GM12878 (cell line): ENCODE data around the gene ENSA.

ENCODE experiments used
- ASH2L ChIP-seq: fragments of 300-600, 200-600 bp; sonication (generic); IDR thresholded peaks from 2 replicates; pipeline ENCODE4 v1.6.1; 2017; ENCODE audit warnings: low read depth, mild to moderate bottlenecking, borderline replicate concordance
- BCL3 ChIP-seq: IDR thresholded peaks from 2 replicates; pipeline ENCODE4 v1.6.1; 2011; ENCODE audit warnings: borderline replicate concordance, low read depth, mild to moderate bottlenecking, moderate library complexity, low read length; ENCODE audit not compliant: insufficient read depth, poor library complexity, severe bottlenecking
- MAX ChIP-seq: IDR thresholded peaks from 2 replicates; pipeline ENCODE4 v1.6.1; 2012; ENCODE audit warnings: low read depth, low read length, improper control_type of control experiment
- MYC ChIP-seq: IDR thresholded peaks from 2 replicates; pipeline ENCODE4 v1.6.1; 2011; ENCODE audit warnings: mild to moderate bottlenecking, low read length, moderate library complexity, inconsistent platforms; ENCODE audit not compliant: insufficient read depth, insufficient replicate concordance, insufficient read length, severe bottlenecking
- POLR2A ChIP-seq: IDR thresholded peaks from 2 replicates; pipeline ENCODE4 v1.6.1; 2011; ENCODE audit warnings: low read depth, mild to moderate bottlenecking, low read length
- RCOR1 ChIP-seq: conservative IDR thresholded peaks from 2 replicates; pipeline ENCODE4 v1.6.1; 2012; ENCODE audit warnings: low read depth, low read length, improper control_type of control experiment
- SMC3 ChIP-seq: IDR thresholded peaks from 2 replicates; pipeline ENCODE4 v1.6.1; 2011; ENCODE audit warnings: low read length, improper control_type of control experiment, borderline replicate concordance
- SRF ChIP-seq, 2 experiments: IDR thresholded peaks; 2 replicates each; pipeline ENCODE4 v1.6.1; 2011; ENCODE audit warnings: low read depth in 2 of 2, low read length in 2 of 2, mild to moderate bottlenecking in 1 of 2, moderate library complexity in 1 of 2
- TF ChIP-seq, protein P1 (sequence below): fragments of 450-650 bp; IDR thresholded peaks from 2 replicates; pipeline ENCODE4 v1.6.1; 2016; ENCODE audit warnings: mild to moderate bottlenecking, moderate library complexity, borderline replicate concordance
- TF ChIP-seq, protein P2 (sequence below), 3 experiments: IDR thresholded peaks in 2 of 3; conservative IDR thresholded peaks in 1 of 3; 2 replicates each; pipeline ENCODE4 v1.5.1; 2011; ENCODE audit warnings: low read depth in 3 of 3, low read length in 3 of 3, mild to moderate bottlenecking in 3 of 3, control low read depth in 2 of 3, moderate library complexity in 2 of 3, inconsistent platforms in 1 of 3, mixed read lengths in 1 of 3; ENCODE audit not compliant: control insufficient read depth in 2 of 3, insufficient read depth in 1 of 3; ENCODE audit errors: extremely low read depth in 1 of 3
- TF ChIP-seq, protein P3 (sequence below): IDR thresholded peaks from 2 replicates; pipeline ENCODE4 v1.6.1; 2012; ENCODE audit warnings: mild to moderate bottlenecking, low read depth, low read length

- TF ChIP-seq, protein P1, sequence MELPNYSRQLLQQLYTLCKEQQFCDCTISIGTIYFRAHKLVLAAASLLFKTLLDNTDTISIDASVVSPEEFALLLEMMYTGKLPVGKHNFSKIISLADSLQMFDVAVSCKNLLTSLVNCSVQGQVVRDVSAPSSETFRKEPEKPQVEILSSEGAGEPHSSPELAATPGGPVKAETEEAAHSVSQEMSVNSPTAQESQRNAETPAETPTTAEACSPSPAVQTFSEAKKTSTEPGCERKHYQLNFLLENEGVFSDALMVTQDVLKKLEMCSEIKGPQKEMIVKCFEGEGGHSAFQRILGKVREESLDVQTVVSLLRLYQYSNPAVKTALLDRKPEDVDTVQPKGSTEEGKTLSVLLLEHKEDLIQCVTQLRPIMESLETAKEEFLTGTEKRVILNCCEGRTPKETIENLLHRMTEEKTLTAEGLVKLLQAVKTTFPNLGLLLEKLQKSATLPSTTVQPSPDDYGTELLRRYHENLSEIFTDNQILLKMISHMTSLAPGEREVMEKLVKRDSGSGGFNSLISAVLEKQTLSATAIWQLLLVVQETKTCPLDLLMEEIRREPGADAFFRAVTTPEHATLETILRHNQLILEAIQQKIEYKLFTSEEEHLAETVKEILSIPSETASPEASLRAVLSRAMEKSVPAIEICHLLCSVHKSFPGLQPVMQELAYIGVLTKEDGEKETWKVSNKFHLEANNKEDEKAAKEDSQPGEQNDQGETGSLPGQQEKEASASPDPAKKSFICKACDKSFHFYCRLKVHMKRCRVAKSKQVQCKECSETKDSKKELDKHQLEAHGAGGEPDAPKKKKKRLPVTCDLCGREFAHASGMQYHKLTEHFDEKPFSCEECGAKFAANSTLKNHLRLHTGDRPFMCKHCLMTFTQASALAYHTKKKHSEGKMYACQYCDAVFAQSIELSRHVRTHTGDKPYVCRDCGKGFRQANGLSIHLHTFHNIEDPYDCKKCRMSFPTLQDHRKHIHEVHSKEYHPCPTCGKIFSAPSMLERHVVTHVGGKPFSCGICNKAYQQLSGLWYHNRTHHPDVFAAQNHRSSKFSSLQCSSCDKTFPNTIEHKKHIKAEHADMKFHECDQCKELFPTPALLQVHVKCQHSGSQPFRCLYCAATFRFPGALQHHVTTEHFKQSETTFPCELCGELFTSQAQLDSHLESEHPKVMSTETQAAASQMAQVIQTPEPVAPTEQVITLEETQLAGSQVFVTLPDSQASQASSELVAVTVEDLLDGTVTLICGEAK, result no peak
- TF ChIP-seq, protein P2, sequence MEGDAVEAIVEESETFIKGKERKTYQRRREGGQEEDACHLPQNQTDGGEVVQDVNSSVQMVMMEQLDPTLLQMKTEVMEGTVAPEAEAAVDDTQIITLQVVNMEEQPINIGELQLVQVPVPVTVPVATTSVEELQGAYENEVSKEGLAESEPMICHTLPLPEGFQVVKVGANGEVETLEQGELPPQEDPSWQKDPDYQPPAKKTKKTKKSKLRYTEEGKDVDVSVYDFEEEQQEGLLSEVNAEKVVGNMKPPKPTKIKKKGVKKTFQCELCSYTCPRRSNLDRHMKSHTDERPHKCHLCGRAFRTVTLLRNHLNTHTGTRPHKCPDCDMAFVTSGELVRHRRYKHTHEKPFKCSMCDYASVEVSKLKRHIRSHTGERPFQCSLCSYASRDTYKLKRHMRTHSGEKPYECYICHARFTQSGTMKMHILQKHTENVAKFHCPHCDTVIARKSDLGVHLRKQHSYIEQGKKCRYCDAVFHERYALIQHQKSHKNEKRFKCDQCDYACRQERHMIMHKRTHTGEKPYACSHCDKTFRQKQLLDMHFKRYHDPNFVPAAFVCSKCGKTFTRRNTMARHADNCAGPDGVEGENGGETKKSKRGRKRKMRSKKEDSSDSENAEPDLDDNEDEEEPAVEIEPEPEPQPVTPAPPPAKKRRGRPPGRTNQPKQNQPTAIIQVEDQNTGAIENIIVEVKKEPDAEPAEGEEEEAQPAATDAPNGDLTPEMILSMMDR (IDR thresholded peaks at IDR 0.05 in 2 of 3, conservative IDR thresholded peaks at IDR 0.05 in 1 of 3; ENCODE audit: control insufficient read depth in 2 of 3, extremely low read depth in 1 of 3, insufficient read depth in 1 of 3, low read depth in 3 of 3, low read length in 3 of 3), result no peak
- TF ChIP-seq, protein P3, sequence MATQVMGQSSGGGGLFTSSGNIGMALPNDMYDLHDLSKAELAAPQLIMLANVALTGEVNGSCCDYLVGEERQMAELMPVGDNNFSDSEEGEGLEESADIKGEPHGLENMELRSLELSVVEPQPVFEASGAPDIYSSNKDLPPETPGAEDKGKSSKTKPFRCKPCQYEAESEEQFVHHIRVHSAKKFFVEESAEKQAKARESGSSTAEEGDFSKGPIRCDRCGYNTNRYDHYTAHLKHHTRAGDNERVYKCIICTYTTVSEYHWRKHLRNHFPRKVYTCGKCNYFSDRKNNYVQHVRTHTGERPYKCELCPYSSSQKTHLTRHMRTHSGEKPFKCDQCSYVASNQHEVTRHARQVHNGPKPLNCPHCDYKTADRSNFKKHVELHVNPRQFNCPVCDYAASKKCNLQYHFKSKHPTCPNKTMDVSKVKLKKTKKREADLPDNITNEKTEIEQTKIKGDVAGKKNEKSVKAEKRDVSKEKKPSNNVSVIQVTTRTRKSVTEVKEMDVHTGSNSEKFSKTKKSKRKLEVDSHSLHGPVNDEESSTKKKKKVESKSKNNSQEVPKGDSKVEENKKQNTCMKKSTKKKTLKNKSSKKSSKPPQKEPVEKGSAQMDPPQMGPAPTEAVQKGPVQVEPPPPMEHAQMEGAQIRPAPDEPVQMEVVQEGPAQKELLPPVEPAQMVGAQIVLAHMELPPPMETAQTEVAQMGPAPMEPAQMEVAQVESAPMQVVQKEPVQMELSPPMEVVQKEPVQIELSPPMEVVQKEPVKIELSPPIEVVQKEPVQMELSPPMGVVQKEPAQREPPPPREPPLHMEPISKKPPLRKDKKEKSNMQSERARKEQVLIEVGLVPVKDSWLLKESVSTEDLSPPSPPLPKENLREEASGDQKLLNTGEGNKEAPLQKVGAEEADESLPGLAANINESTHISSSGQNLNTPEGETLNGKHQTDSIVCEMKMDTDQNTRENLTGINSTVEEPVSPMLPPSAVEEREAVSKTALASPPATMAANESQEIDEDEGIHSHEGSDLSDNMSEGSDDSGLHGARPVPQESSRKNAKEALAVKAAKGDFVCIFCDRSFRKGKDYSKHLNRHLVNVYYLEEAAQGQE, result no peak
- TF ChIP-seq SMC3, result no peak
- TF ChIP-seq SRF (IDR thresholded peaks at IDR 0.05; ENCODE audit: low read depth in 2 of 2, low read length in 2 of 2), result no peak
- TF ChIP-seq RCOR1, result no peak
- no peak for TF ChIP-seq MAX
- no peak for TF ChIP-seq ASH2L
- no peak for TF ChIP-seq MYC
- no peak for TF ChIP-seq BCL3
- TF ChIP-seq POLR2A, result no peak
Observed at GRCh38 chr1:150582371-150582770, 47.0 kb downstream of the ENSA start.
